OCI-LY1 (cell line): Measurements from ENCODE around the gene GNG5.

ENCODE experiments used
- EZH2 ChIP-seq: fragments of 200-600 bp; sonication (generic), shearing (Covaris generic); IDR thresholded peaks from 2 replicates; pipeline ENCODE4 v1.8.0; 2017; ENCODE audit warnings: borderline replicate concordance, mixed run types, mild to moderate bottlenecking, antibody characterized with exemption, low read length, moderate library complexity, mixed read lengths
- TF ChIP-seq, protein P1 (sequence below): fragments of 200-600 bp; sonication (generic), shearing (Covaris generic); IDR thresholded peaks from 2 replicates; pipeline ENCODE4 v1.5.1; 2017; ENCODE audit warnings: mild to moderate bottlenecking, antibody characterized with exemption, low read length, moderate library complexity, mixed read lengths

DNA sequence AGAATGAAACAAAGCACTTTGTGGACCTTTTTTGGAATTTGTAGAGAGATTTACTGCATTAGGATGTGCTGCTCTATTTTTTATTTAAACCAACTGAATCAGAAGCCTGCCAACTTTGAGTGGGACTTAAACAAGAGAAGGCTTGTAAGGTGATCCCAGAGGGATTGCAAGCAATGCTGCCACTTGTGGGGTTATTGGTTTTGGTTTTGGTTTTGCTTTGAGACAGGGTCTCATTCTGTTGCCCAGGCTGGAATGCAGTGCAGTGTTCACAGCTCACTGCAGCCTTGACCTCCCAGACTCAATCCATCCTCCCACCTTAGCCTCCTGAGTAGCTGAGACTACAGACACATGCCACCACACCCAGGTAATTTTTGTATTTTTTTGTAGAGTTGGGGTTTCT, 32.2 kb upstream of the GNG5 start:
- TF ChIP-seq, protein P1, sequence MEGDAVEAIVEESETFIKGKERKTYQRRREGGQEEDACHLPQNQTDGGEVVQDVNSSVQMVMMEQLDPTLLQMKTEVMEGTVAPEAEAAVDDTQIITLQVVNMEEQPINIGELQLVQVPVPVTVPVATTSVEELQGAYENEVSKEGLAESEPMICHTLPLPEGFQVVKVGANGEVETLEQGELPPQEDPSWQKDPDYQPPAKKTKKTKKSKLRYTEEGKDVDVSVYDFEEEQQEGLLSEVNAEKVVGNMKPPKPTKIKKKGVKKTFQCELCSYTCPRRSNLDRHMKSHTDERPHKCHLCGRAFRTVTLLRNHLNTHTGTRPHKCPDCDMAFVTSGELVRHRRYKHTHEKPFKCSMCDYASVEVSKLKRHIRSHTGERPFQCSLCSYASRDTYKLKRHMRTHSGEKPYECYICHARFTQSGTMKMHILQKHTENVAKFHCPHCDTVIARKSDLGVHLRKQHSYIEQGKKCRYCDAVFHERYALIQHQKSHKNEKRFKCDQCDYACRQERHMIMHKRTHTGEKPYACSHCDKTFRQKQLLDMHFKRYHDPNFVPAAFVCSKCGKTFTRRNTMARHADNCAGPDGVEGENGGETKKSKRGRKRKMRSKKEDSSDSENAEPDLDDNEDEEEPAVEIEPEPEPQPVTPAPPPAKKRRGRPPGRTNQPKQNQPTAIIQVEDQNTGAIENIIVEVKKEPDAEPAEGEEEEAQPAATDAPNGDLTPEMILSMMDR, result no peak
- TF ChIP-seq EZH2, result no peak
